ELR (cell line): ENCODE results near the gene EPB41L1.

ENCODE experiments used
- DNase-seq: peaks from one replicate; pipeline ENCODE4 v3.0.0-alpha.2; 2015; ENCODE audit warnings: low read depth

The EPB41L1 gene

GRCh38 chr20:36281785-36282380 is 127.3 kb downstream of the EPB41L1 start:
- DNase-seq, result no peak
